ENCODE measurements around the gene HSPA12B. TPM values are rescaled to one million over a fixed set of nuclear protein-coding genes. Genes with fewer than 3 reads are reported as not detected.
A peak's percentile ranks its signal among the peaks of the same experiment; 100 is the strongest.

Gene HSPA12B
- total and polyA plus RNA-seq, 2 of the 13 experiments (the other 11 are each of a cell fraction or from before 2014, with no cell fraction given), result 0.01 TPM; not detected in 1

GRCh38 chr20:3796477-3797225 lies 64.2 kb downstream of the HSPA12B start (continued):
- TF ChIP-seq, protein P1, sequence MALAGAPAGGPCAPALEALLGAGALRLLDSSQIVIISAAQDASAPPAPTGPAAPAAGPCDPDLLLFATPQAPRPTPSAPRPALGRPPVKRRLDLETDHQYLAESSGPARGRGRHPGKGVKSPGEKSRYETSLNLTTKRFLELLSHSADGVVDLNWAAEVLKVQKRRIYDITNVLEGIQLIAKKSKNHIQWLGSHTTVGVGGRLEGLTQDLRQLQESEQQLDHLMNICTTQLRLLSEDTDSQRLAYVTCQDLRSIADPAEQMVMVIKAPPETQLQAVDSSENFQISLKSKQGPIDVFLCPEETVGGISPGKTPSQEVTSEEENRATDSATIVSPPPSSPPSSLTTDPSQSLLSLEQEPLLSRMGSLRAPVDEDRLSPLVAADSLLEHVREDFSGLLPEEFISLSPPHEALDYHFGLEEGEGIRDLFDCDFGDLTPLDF (CRISPR knock-in tag; IDR thresholded peaks at IDR 0.05), result no peak
- TF ChIP-seq, protein P2, sequence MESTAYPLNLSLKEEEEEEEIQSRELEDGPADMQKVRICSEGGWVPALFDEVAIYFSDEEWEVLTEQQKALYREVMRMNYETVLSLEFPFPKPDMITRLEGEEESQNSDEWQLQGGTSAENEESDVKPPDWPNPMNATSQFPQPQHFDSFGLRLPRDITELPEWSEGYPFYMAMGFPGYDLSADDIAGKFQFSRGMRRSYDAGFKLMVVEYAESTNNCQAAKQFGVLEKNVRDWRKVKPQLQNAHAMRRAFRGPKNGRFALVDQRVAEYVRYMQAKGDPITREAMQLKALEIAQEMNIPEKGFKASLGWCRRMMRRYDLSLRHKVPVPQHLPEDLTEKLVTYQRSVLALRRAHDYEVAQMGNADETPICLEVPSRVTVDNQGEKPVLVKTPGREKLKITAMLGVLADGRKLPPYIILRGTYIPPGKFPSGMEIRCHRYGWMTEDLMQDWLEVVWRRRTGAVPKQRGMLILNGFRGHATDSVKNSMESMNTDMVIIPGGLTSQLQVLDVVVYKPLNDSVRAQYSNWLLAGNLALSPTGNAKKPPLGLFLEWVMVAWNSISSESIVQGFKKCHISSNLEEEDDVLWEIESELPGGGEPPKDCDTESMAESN (CRISPR knock-in tag; conservative IDR thresholded peaks at IDR 0.05), result no peak
- TF ChIP-seq POLR2AphosphoS2 (IDR thresholded peaks at IDR 0.05; ENCODE audit: low read depth, low read length) (no peak), KLF13 (CRISPR knock-in tag; IDR thresholded peaks at IDR 0.05) (no peak), SP5 (CRISPR knock-in tag; IDR thresholded peaks at IDR 0.05; ENCODE audit: borderline replicate concordance, low read depth) (no peak), SMAD9 (CRISPR knock-in tag; IDR thresholded peaks at IDR 0.05) (no peak), SP2 (CRISPR knock-in tag; IDR thresholded peaks at IDR 0.05) (no peak), NFYC (CRISPR knock-in tag; IDR thresholded peaks at IDR 0.05) (no peak), POGZ (CRISPR knock-in tag; IDR thresholded peaks at IDR 0.05) (no peak), NCOR1 (IDR thresholded peaks at IDR 0.05; ENCODE audit: borderline replicate concordance, low read length) (no peak), CEBPG (CRISPR knock-in tag; IDR thresholded peaks at IDR 0.05) (no peak), TAF1 (CRISPR knock-in tag; IDR thresholded peaks at IDR 0.05) (peak; percentile 11; the same call in 1 of the 2 replicates), ZNF292 (CRISPR knock-in tag; IDR thresholded peaks at IDR 0.05; ENCODE audit: borderline replicate concordance, low read depth) (no peak), ZNF354B (CRISPR knock-in tag; IDR thresholded peaks at IDR 0.05) (no peak), SIX1 (CRISPR knock-in tag; IDR thresholded peaks at IDR 0.05; ENCODE audit: borderline replicate concordance) (no peak), ZNF333 (CRISPR knock-in tag; IDR thresholded peaks at IDR 0.05; ENCODE audit: borderline replicate concordance) (no peak), NFE2 (CRISPR knock-in tag; IDR thresholded peaks at IDR 0.05) (no peak), U2AF2 (IDR thresholded peaks at IDR 0.05; ENCODE audit: low read depth, low read length) (no peak), ZSCAN21 (CRISPR knock-in tag; IDR thresholded peaks at IDR 0.05; ENCODE audit: borderline replicate concordance) (no peak), REL (CRISPR knock-in tag; conservative IDR thresholded peaks at IDR 0.05) (no peak), ZC3H13 (CRISPR knock-in tag; IDR thresholded peaks at IDR 0.05) (no peak), ZNF772 (CRISPR knock-in tag; IDR thresholded peaks at IDR 0.05) (no peak), MXD4 (CRISPR knock-in tag; IDR thresholded peaks at IDR 0.05) (no peak), SP140L (CRISPR knock-in tag; IDR thresholded peaks at IDR 0.05; ENCODE audit: borderline replicate concordance) (no peak)
- TF ChIP-seq, protein P3, sequence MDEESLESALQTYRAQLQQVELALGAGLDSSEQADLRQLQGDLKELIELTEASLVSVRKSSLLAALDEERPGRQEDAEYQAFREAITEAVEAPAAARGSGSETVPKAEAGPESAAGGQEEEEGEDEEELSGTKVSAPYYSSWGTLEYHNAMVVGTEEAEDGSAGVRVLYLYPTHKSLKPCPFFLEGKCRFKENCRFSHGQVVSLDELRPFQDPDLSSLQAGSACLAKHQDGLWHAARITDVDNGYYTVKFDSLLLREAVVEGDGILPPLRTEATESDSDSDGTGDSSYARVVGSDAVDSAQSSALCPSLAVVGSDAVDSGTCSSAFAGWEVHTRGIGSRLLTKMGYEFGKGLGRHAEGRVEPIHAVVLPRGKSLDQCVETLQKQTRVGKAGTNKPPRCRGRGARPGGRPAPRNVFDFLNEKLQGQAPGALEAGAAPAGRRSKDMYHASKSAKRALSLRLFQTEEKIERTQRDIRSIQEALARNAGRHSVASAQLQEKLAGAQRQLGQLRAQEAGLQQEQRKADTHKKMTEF (CRISPR knock-in tag; IDR thresholded peaks at IDR 0.05), result no peak
- TF ChIP-seq, protein P4, sequence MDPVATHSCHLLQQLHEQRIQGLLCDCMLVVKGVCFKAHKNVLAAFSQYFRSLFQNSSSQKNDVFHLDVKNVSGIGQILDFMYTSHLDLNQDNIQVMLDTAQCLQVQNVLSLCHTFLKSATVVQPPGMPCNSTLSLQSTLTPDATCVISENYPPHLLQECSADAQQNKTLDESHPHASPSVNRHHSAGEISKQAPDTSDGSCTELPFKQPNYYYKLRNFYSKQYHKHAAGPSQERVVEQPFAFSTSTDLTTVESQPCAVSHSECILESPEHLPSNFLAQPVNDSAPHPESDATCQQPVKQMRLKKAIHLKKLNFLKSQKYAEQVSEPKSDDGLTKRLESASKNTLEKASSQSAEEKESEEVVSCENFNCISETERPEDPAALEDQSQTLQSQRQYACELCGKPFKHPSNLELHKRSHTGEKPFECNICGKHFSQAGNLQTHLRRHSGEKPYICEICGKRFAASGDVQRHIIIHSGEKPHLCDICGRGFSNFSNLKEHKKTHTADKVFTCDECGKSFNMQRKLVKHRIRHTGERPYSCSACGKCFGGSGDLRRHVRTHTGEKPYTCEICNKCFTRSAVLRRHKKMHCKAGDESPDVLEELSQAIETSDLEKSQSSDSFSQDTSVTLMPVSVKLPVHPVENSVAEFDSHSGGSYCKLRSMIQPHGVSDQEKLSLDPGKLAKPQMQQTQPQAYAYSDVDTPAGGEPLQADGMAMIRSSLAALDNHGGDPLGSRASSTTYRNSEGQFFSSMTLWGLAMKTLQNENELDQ (CRISPR knock-in tag; IDR thresholded peaks at IDR 0.05; ENCODE audit: borderline replicate concordance), result no peak

Measured in HepG2 (cell line).